ENCODE data around the gene SLC25A27.

Gene SLC25A27

GRCh38 chr6:46652232-46652602, 558 bp upstream of the SLC25A27 start:
- TF ChIP-seq ZNF8 (CRISPR knock-in tag; IDR thresholded peaks at IDR 0.05) (no peak), BACH2 (CRISPR knock-in tag; IDR thresholded peaks at IDR 0.05; ENCODE audit: borderline replicate concordance) (no peak), TSHZ2 (CRISPR knock-in tag; IDR thresholded peaks at IDR 0.05) (no peak), CREB5 (CRISPR knock-in tag; IDR thresholded peaks at IDR 0.05; ENCODE audit: low read depth) (no peak), ZNF565 (CRISPR knock-in tag; conservative IDR thresholded peaks at IDR 0.05; ENCODE audit: low read depth) (no peak)
- no peak for ATAC-seq

GRCh38 chr6:46653439-46654195, 842 bp downstream of the SLC25A27 start:
- TF ChIP-seq OSR1 (CRISPR knock-in tag; IDR thresholded peaks at IDR 0.05), result no peak
- no peak for TF ChIP-seq ZNF8 (CRISPR knock-in tag; IDR thresholded peaks at IDR 0.05)
- TF ChIP-seq ISL1 (CRISPR knock-in tag; IDR thresholded peaks at IDR 0.05), result no peak
- no peak for TF ChIP-seq TCF4 (CRISPR knock-in tag; IDR thresholded peaks at IDR 0.05; ENCODE audit: borderline replicate concordance)
- no peak for TF ChIP-seq BACH2 (CRISPR knock-in tag; IDR thresholded peaks at IDR 0.05; ENCODE audit: borderline replicate concordance)
- no peak for TF ChIP-seq ZFP30 (CRISPR knock-in tag; IDR thresholded peaks at IDR 0.05)
- no peak for ATAC-seq

GRCh38 chr6:46655803-46656202, 3.0 kb downstream of the SLC25A27 start:
- TF ChIP-seq TSHZ2 (CRISPR knock-in tag; IDR thresholded peaks at IDR 0.05) (no peak), CSRNP3 (CRISPR knock-in tag; IDR thresholded peaks at IDR 0.05) (no peak), ZNF565 (CRISPR knock-in tag; conservative IDR thresholded peaks at IDR 0.05; ENCODE audit: low read depth) (no peak), ARNTL (CRISPR knock-in tag; IDR thresholded peaks at IDR 0.05; ENCODE audit: borderline replicate concordance, low read depth) (no peak), ZNF8 (CRISPR knock-in tag; IDR thresholded peaks at IDR 0.05) (no peak), GLIS3 (CRISPR knock-in tag; IDR thresholded peaks at IDR 0.05) (no peak), ZC3H10 (CRISPR knock-in tag; IDR thresholded peaks at IDR 0.05) (no peak)
- no peak for ATAC-seq

- ATAC-seq, result no peak
- TF ChIP-seq ZC3H10 (CRISPR knock-in tag; IDR thresholded peaks at IDR 0.05), result no peak
- no peak for TF ChIP-seq PATZ1 (CRISPR knock-in tag; IDR thresholded peaks at IDR 0.05; ENCODE audit: borderline replicate concordance)
- no peak for TF ChIP-seq TCF4 (CRISPR knock-in tag; IDR thresholded peaks at IDR 0.05; ENCODE audit: borderline replicate concordance)
- no peak for TF ChIP-seq OSR1 (CRISPR knock-in tag; IDR thresholded peaks at IDR 0.05)
- TF ChIP-seq RARB (CRISPR knock-in tag; IDR thresholded peaks at IDR 0.05), result no peak
- TF ChIP-seq TSHZ2 (CRISPR knock-in tag; IDR thresholded peaks at IDR 0.05), result no peak
- no peak for TF ChIP-seq GLIS3 (CRISPR knock-in tag; IDR thresholded peaks at IDR 0.05)
Observed at GRCh38 chr6:46657642-46658041, 4.9 kb downstream of the SLC25A27 start.
